ENCODE results near the gene DNAJA3.

DNAJA3 gene

GRCh38 chr16:4435337-4436067, 9.8 kb downstream of the DNAJA3 start:
- DNase-seq (ENCODE audit: low spot score) = no peak

DNA sequence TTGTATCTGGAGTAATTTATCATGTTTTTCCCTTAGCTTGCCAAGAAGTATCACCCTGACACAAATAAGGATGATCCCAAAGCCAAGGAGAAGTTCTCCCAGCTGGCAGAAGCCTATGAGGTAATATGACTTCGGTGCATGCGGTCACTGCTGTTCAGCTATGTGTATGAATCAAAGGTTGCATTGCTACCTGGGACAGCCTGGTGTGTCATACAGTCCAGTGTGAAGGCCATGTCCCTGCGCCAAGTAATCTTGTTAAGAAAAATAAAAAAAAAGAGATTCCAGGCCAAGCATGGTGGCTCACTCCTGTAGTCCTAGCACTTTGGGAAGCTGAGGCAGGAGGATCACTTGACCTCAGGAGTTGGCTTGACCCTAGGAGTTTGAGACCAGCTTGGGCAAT, 11.7 kb downstream of the DNAJA3 start:
- no peak for DNase-seq (ENCODE audit: low spot score)

DNA sequence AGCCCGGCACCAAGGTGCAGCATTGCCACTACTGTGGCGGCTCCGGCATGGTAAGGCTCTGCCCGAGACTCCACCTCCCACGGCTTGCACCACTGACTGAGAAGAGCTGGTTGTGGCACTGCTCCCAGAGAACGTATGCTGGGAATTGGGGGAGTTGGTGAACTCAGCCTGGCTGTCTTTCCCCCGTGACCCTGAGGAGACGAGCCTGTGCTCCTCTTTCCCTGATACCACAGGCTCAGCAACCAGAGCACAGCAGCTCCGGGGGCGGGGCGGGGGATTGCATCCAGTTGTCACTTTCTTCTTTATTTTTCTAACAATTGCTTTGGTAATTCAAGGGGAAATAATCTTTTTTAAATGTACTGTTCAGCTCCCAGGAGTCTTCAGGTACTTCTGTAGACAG, 16.7 kb downstream of the DNAJA3 start:
- DNase-seq (ENCODE audit: low spot score) = no peak

GRCh38 chr16:4443271-4443670, 17.6 kb downstream of the DNAJA3 start:
- DNase-seq (ENCODE audit: low spot score) = no peak

DNA sequence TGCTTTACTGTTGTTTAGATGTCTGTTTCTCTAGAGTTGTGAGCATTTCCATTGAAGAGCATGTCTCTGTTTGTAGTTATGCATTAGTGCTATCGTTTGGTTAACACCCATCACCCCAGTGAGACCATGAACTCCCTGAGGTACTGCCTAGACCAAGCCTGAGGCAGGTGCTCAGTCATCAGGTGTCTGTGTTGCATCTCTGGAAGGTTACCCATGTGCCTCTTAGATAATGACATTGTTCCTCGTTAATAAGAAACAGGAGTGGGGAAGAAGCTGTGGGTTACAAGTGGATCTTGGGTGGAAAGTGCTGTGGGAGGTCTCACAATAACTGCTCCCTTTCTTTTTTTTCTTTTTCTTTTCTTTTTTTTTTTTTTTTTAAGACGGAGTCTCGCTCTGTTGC, 18.3 kb downstream of the DNAJA3 start:
- DNase-seq (ENCODE audit: low spot score) = no peak

DNA sequence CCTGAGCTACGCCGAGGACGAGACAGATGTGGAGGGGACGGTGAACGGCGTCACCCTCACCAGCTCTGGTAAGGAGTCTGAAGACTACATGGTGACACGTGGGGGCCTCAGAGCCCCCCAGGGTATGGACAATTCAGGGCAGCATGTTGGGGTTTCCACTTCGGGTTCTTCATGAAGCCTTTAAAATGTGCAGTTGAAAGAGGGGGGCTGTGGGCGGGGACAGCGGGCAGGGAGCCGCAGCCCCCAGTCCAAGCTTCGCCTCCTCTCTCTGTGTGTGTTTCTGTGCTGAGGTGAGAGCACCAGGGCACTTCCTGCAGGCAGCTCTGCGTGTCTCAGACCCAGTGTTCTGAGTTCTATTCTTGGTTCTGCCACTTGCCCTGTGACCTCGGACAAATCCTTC, 24.8 kb downstream of the DNAJA3 start:
- DNase-seq (ENCODE audit: low spot score) = no peak

GRCh38 chr16:4450931-4451519, 25.4 kb downstream of the DNAJA3 start:
- no peak for DNase-seq (ENCODE audit: low spot score)

DNA sequence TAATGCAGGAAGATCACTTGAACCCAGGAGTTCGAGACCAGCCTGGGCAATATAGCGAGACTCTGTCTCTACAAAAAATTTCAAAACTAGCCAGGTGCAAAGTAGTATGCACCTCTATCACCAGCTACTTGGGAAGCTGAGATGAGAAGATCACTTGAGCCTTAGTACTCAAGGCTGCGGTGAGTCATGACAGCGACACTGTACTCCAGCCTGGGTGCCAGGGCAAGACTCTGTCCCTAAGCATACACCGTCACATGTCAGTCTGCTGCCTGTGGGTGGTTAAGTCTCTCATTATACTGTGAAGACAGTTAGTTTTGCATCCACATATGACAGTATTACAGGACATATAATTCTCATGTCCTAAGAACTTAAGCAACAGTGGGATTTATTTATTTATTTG, 27.0 kb downstream of the DNAJA3 start:
- no peak for DNase-seq (ENCODE audit: low spot score)

GRCh38 chr16:4454623-4455022, 29.0 kb downstream of the DNAJA3 start:
- no peak for DNase-seq (ENCODE audit: low spot score)

DNA sequence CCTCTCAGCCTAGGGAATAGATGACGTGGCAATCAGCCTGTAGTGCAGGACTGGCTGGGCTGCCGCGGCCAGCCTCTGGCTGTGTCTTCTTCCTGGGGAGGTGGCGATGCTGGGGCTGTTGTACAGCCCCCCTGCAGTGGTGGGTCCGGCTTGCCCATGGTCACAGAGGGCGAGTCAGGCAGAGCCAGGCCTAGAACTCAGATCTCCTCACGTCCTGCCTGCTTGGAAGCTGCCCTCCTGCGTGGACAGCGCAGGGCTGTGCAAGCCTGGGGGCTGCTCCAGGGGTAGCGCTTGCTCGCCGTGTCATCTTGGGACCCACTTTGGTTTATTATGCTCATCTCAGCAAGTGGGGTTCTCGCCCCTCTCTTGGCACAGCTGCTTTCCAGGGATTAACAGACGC, 29.4 kb downstream of the DNAJA3 start:
- DNase-seq (ENCODE audit: low spot score) = no peak

- DNase-seq (ENCODE audit: low spot score) = no peak
Measured at GRCh38 chr16:4455951-4456350, 30.3 kb downstream of the DNAJA3 start.

DNA sequence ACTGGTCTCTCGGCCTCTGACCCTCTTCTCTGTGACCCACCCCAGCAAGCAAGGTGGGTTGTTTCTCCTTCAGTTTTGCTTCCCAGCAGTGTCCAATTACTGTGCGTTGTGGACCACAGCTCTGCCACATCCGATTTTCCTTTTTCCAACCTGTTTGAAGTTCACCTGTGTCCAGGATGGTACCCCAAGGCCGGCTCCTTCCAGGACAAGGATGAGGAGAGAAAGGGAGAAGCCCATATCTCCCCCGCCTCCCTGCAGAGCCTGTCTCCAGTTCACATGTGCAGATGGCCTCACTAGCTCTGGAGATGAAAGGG, 35.2 kb downstream of the DNAJA3 start:
- no peak for DNase-seq (ENCODE audit: low spot score)

GRCh38 chr16:4461250-4462085, 35.8 kb downstream of the DNAJA3 start:
- no peak for DNase-seq (ENCODE audit: low spot score)

- DNase-seq (ENCODE audit: low spot score) = no peak
Measured at GRCh38 chr16:4463522-4464163, 38.0 kb downstream of the DNAJA3 start.

- DNase-seq (ENCODE audit: low spot score) = no peak
Measured at GRCh38 chr16:4465977-4466779, 40.5 kb downstream of the DNAJA3 start.

DNA sequence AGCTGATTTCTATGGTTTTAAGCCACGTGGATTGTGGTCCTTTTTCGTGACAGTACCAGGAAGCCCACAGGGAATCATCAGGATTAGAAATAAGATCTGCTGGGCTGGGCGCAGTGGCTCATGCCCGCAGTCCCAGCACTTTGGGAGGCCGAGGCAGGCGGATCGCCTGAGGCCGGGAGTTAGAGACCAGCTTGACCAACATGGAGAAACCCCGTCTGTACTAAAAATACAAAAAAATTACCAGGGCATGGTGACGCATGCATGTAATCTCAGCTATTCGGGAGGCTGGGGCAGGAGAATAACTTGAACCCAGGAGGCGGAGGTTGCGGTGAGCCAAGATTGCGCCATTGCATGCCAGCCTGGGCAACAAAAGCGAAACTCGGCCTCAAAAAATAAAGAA, 42.2 kb downstream of the DNAJA3 start:
- no peak for DNase-seq (ENCODE audit: low spot score)

DNA sequence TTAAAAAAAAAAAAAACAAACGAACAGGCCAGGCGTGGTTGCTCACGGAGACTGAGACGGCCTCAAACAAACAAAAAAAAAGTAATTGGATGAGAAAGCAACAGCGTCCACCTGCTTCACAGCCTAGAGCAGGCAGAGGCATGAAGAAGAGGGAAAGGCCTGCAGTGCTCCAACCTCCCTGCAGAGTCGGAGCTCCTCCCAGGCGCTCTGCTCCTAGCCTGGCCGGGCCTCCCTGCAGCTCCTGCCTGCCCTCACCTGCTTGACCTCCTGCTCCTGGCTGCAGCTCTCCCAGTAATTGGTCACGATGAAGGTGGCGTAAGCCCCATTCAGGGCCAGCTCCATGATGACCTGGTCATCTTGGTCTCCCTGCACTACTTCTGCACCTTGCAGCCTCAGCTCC, 43.3 kb downstream of the DNAJA3 start:
- no peak for DNase-seq (ENCODE audit: low spot score)

- DNase-seq (ENCODE audit: low spot score) = no peak
Measured at GRCh38 chr16:4471869-4472268, 46.2 kb downstream of the DNAJA3 start.

GRCh38 chr16:4472880-4473279, 47.2 kb downstream of the DNAJA3 start:
- no peak for DNase-seq (ENCODE audit: low spot score)

DNA sequence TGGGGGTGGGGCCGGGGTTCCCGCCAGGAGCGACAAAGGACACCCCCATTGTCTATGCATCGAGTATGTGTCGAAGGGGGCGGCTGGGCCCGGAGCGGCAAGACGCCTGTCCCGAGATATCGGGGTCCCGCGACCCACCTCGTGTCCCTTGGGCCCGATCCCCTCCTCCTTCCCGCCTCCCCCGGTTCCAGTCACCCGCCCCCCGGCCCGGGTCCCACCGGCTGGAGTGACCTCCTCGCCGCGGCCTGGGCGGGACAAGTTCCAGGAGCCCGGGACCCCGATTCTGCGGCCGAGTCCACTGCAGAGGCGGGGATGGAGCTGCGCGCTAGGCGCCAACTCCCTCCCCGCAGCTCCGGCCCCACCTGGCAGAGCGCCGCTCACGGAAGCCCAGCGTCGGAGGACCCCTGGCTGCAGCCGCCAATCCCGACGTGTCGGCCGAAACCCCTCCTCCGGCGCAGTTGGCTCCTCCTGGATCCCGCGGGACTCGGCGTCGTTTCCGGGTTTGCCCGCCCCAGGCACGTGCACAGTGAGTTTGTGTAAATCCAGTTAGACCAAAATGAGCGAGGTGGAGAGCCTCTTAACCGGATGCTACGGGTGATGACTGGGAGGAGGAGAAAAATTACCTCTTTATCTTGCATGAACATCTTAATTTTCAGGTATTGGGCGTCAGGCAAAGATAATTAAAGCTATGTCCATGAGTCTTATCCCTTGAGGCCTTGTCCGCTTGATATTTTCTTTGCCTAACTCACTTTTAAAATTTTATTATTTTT, 48.7 kb downstream of the DNAJA3 start, which contains the start of gene NMRAL1:
NMRAL1 (minus strand) TSS at position 434 of the 770 bp plus-strand sequence. CDS start 493 bp downstream, outside the sequence.
- peak; percentile 92 for DNase-seq (ENCODE audit: low spot score)

Measured in AG20443 (cell line).